Measurements from ENCODE around the gene MAGEB10.

MAGEB10 gene

DNA sequence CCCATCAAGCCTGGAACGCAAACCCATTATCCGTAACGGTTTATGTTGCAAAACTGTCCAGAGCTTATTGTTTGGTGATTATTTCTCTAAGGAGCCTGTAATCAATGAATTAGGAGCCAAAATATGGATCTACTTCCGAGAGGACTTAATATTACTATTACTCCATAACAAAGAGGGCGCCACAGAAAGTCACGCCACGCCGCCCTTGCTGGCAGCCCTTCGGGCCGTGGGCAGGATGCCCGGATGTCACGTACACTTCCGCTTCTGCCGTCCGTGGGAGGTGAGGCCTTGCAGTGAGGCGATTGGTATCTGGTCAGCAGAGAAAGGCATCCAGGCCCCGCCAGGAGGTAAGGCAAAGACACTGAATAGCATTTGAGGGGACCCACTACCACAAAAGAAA lies at the start of gene MAGEB10:
TSS of gene MAGEB10 (plus strand) at position 301 of the 400 bp plus-strand sequence. CDS start 13,317 bp downstream, outside the sequence.
- H3K27ac Mint-ChIP-seq, result no peak within 1 kb of the TSS
- no peak for DNase-seq
- H3K9me3 Mint-ChIP-seq, result peaks cover 48% of the 10 kb centered on the region
- H3K27me3 Mint-ChIP-seq (ENCODE audit: low read depth, poor library complexity), result no peaks in the 10 kb centered on the region
- H3K36me3 Mint-ChIP-seq (ENCODE audit: low read depth), result no peaks in the 10 kb centered on the region
- TF ChIP-seq, protein P1, sequence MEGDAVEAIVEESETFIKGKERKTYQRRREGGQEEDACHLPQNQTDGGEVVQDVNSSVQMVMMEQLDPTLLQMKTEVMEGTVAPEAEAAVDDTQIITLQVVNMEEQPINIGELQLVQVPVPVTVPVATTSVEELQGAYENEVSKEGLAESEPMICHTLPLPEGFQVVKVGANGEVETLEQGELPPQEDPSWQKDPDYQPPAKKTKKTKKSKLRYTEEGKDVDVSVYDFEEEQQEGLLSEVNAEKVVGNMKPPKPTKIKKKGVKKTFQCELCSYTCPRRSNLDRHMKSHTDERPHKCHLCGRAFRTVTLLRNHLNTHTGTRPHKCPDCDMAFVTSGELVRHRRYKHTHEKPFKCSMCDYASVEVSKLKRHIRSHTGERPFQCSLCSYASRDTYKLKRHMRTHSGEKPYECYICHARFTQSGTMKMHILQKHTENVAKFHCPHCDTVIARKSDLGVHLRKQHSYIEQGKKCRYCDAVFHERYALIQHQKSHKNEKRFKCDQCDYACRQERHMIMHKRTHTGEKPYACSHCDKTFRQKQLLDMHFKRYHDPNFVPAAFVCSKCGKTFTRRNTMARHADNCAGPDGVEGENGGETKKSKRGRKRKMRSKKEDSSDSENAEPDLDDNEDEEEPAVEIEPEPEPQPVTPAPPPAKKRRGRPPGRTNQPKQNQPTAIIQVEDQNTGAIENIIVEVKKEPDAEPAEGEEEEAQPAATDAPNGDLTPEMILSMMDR (IDR thresholded peaks at IDR 0.05), result no peak
- no peaks in the 10 kb centered on the region for H3K4me1 Mint-ChIP-seq
- no peak within 1 kb of the TSS for H3K4me3 Mint-ChIP-seq

DNA sequence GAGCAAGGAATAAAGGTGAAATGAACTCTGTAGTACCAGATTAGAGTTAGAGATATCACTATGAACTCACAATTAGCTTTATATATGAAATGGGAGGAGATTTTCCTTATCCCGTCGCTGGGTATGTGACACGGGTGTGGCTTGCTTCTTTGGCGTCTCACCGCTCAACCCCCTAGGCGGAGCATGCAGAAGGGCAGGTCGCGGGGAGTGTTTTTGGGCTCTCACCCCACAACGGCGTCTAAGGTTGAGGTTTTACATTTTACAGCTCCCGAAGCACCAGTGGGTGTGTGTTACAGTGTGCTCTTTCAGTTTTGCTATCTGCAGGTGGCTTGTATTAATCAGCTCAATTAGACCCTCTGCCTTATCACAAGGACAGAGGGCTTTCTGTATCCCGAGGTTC lies 42.1 kb upstream of the MAGEB10 start:
- no peak overlapping the region for H3K27ac Mint-ChIP-seq
- TF ChIP-seq, protein P1 (IDR thresholded peaks at IDR 0.05), result no peak
- H3K4me3 Mint-ChIP-seq, result no peak overlapping the region
- H3K36me3 Mint-ChIP-seq (ENCODE audit: low read depth), result no peaks in the 10 kb centered on the region
- no peak for DNase-seq
- peaks cover 4% of the 10 kb centered on the region for H3K27me3 Mint-ChIP-seq (ENCODE audit: low read depth, poor library complexity)
- no peaks in the 10 kb centered on the region for H3K4me1 Mint-ChIP-seq
- H3K9me3 Mint-ChIP-seq, result peaks cover 28% of the 10 kb centered on the region

- H3K27me3 Mint-ChIP-seq (ENCODE audit: low read depth, poor library complexity), result peaks cover 4% of the 10 kb centered on the region
- H3K27ac Mint-ChIP-seq, result no peak overlapping the region
- TF ChIP-seq, protein P1 (IDR thresholded peaks at IDR 0.05), result no peak
- no peaks in the 10 kb centered on the region for H3K36me3 Mint-ChIP-seq (ENCODE audit: low read depth)
- H3K4me1 Mint-ChIP-seq, result no peaks in the 10 kb centered on the region
- no peak for DNase-seq
- peaks cover 19% of the 10 kb centered on the region for H3K9me3 Mint-ChIP-seq
- H3K4me3 Mint-ChIP-seq, result no peak overlapping the region
Observed at GRCh38 chrX:27767387-27767786, 40.4 kb upstream of the MAGEB10 start.

DNA sequence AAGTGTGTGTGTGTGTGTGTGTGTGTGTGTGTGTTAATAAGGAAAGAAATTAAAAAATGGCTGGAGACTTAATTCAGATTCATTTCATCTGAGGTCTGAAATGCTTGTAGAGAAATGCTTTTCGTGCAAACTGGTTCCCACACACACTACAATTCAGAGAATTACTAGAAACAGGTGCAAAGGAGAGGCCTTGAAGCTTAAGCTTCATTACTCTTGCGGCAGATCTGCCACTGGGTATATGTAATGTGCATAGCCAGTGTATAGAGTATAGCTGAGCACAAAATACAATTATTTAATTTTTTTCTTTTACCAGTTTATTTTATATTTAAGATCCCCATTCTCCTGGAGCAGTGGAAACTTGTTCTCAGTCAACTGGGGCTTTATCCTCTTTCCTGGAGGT lies 31.8 kb upstream of the MAGEB10 start:
- TF ChIP-seq, protein P1 (IDR thresholded peaks at IDR 0.05), result no peak
- H3K4me3 Mint-ChIP-seq, result no peak overlapping the region
- H3K9me3 Mint-ChIP-seq, result no peaks in the 10 kb centered on the region
- DNase-seq, result no peak
- peaks cover 2% of the 10 kb centered on the region for H3K27me3 Mint-ChIP-seq (ENCODE audit: low read depth, poor library complexity)
- H3K4me1 Mint-ChIP-seq, result no peaks in the 10 kb centered on the region
- no peaks in the 10 kb centered on the region for H3K36me3 Mint-ChIP-seq (ENCODE audit: low read depth)
- no peak overlapping the region for H3K27ac Mint-ChIP-seq

DNA sequence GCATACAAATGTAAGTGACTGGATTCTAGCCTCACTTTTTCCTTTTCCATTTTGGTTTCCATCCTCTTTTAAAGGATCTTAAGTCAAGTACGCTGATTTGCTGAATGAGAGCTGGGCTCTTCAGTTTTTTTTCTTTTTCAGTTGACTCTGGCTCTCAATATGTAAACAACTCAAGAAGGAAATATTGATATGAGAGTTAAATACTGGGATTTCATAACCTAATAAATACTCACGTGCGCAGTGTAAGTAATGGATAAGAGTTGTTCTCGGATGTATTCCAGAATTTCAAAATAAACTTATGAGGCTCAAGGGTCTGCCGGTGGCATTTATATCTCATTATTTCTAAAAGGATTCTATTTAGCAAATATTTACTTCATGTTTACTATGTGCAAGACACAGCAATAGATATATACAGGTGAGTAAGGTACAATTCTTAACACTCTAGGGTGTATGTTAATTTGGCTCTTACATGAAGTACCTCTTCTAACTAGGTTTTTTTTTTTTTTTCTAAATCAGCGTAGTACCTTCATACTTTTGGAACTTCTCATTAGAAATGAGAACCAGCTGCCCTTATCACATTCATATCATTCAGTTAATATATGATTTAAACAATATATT lies 11.0 kb upstream of the MAGEB10 start:
- no peak for DNase-seq
- Mint-ChIP-seq H3K27ac (no peak overlapping the region), H3K27me3 (ENCODE audit: low read depth, poor library complexity) (no peaks in the 10 kb centered on the region), H3K4me1 (no peaks in the 10 kb centered on the region), H3K9me3 (peaks cover 20% of the 10 kb centered on the region), H3K4me3 (no peak overlapping the region), H3K36me3 (ENCODE audit: low read depth) (no peaks in the 10 kb centered on the region)
- TF ChIP-seq, protein P1 (IDR thresholded peaks at IDR 0.05), result no peak

DNA sequence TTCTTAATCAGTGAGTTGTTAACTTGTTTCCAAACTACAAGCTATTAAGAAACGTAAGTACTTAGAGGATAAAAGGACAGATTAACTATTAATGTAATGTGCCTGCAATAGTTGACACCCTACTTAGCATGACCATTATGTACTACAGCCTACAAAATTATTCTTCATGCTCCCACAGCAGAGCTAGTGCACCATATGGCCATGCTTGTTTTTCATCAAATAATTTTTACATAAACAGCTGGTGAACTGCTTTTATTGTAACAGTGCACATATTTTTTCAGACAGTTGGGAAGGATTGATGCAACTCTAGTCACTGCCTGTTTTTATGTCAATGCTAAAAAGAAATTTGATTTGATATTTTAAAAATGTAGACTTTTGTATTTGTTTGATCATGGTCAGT lies 10.2 kb upstream of the MAGEB10 start:
- H3K27me3 Mint-ChIP-seq (ENCODE audit: low read depth, poor library complexity), result no peaks in the 10 kb centered on the region
- H3K36me3 Mint-ChIP-seq (ENCODE audit: low read depth), result no peaks in the 10 kb centered on the region
- peaks cover 18% of the 10 kb centered on the region for H3K9me3 Mint-ChIP-seq
- H3K4me1 Mint-ChIP-seq, result no peaks in the 10 kb centered on the region
- TF ChIP-seq, protein P1 (IDR thresholded peaks at IDR 0.05), result no peak
- DNase-seq, result no peak
- H3K27ac Mint-ChIP-seq, result no peak overlapping the region
- H3K4me3 Mint-ChIP-seq, result no peak overlapping the region
